HG03039 (cell line): Measurements from ENCODE around the gene M1AP.
A peak's percentile ranks its signal among the peaks of the same experiment; 100 is the strongest.

ENCODE experiments used
- ATAC-seq: cut with Tn5 transposase; IDR thresholded peaks from one replicate; pipeline ENCODE4 v1.9.1; 2021; ENCODE audit warnings: mild to moderate bottlenecking, moderate library complexity; ENCODE audit not compliant: unreplicated experiment

Gene M1AP

GRCh38 chr2:74648009-74648443 is at the start of gene M1AP:
TSS of gene M1AP (minus strand) at chr2:74648330. CDS start at chr2:74640275, 8,055 bp downstream.
- ATAC-seq, result no peak

- no peak for ATAC-seq
Observed at GRCh38 chr2:74696829-74697228, 48.7 kb upstream of the M1AP start.

GRCh38 chr2:74695663-74696062 is 47.5 kb upstream of the M1AP start:
- ATAC-seq, result no peak

GRCh38 chr2:74694281-74694680 is 46.2 kb upstream of the M1AP start:
- no peak for ATAC-seq

- no peak for ATAC-seq
Observed at GRCh38 chr2:74693668-74694067, 45.5 kb upstream of the M1AP start.

GRCh38 chr2:74693213-74693612 is 45.1 kb upstream of the M1AP start:
- no peak for ATAC-seq

- no peak for ATAC-seq
Observed at GRCh38 chr2:74691929-74692328, 43.8 kb upstream of the M1AP start.

- peak; percentile 61 for ATAC-seq
Observed at GRCh38 chr2:74690571-74690970, 42.4 kb upstream of the M1AP start.

GRCh38 chr2:74689671-74690070 is 41.5 kb upstream of the M1AP start:
- no peak for ATAC-seq

GRCh38 chr2:74688881-74689280 is 40.8 kb upstream of the M1AP start:
- ATAC-seq, result no peak

- no peak for ATAC-seq
Observed at GRCh38 chr2:74685408-74685807, 37.3 kb upstream of the M1AP start.

- no peak for ATAC-seq
Observed at GRCh38 chr2:74682501-74682900, 34.4 kb upstream of the M1AP start.

- ATAC-seq, result no peak
Observed at GRCh38 chr2:74679615-74680014, 31.5 kb upstream of the M1AP start.

GRCh38 chr2:74676331-74676730 is 28.2 kb upstream of the M1AP start:
- ATAC-seq, result no peak

- ATAC-seq, result no peak
Observed at GRCh38 chr2:74675090-74675489, 27.0 kb upstream of the M1AP start.

GRCh38 chr2:74673826-74674528 is 25.8 kb upstream of the M1AP start:
- no peak for ATAC-seq

- no peak for ATAC-seq
Observed at GRCh38 chr2:74671479-74671878, 23.3 kb upstream of the M1AP start.

- no peak for ATAC-seq
Observed at GRCh38 chr2:74670263-74670662, 22.1 kb upstream of the M1AP start.

- ATAC-seq, result no peak
Observed at GRCh38 chr2:74668087-74668486, 20.0 kb upstream of the M1AP start.

GRCh38 chr2:74659462-74659861 is 11.3 kb upstream of the M1AP start:
- ATAC-seq, result no peak

GRCh38 chr2:74658516-74658915 is 10.4 kb upstream of the M1AP start:
- no peak for ATAC-seq

GRCh38 chr2:74655579-74655978 is 7.4 kb upstream of the M1AP start:
- no peak for ATAC-seq
